GM10266 (cell line): ENCODE results near the gene B3GAT1.
A peak's percentile ranks its signal among the peaks of the same experiment; 100 is the strongest.

Experiments used
- DNase-seq: peaks from one replicate; pipeline ENCODE4 v3.0.0; 2012; ENCODE audit errors: extremely low spot score
- CTCF ChIP-seq: IDR thresholded peaks from 2 replicates; pipeline ENCODE4 v1.5.1; 2012; ENCODE audit warnings: mild to moderate bottlenecking, low read depth; ENCODE audit not compliant: control insufficient read depth, insufficient read depth; ENCODE audit errors: missing control alignments

Gene B3GAT1

DNA sequence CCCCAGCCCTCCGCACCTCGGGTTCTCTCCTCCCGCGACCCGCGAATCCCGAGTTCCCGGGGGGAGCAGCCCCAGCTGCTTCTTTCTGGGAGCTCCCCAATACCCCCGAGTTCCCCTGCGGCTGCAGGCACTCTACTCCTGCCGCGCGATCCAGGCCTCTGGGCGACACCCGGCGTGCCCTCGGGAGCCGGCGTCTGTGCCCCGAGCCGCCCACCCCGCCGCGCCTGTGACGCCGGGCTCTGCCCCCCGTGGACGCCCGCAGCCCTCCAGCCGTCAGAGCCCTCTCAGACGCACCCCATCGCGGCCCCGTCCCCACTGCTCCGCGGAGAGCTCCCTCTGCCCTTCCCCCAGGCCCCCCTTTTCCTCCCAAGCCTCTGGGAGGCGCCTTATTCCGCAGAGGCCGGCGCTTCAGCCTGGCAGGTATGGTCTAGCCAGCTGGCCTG, 79.8 kb downstream of the B3GAT1 start:
- peak; percentile 26 for TF ChIP-seq CTCF

DNA sequence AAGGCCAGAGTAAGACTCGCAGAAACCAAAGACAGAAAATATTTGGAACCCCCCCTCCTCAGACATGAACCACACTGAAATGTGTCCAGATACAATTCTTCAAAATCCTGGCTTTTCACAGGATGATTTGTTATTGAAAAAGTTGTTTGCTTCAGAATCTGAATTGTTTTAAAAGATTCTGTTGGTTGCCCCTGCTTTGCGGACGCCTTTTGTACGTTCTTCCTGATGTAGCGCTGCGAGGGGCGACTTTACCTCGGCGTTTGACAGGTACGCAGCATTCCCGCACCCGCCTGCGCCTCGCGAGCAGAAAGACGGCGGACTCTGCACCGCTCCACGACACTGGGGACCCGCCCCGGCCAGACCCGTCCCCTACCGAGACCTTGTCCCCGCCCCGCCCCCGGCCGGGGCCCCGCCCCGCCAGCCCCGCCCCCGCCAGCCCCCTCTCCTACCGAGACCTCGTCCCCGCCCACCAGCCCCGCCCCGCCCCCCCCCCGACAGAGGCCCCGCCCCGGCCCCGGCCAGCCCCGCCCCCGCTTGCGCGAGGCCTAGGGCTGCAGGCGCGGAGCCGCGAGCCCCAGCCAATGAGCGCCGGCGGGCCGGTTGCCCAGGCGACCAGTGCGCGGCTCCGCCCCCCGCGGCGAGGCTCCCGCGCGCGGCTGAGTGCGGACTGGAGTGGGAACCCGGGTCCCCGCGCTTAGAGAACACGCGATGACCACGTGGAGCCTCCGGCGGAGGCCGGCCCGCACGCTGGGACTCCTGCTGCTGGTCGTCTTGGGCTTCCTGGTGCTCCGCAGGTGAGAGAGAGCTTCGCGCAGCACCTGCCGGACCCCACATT, 80.5 kb downstream of the B3GAT1 start, which contains the start of gene GLB1L2:
Gene GLB1L2 (plus strand): TSS at position 635 of the 835 bp plus-strand sequence. CDS start 74 bp downstream, at position 709.
- peak; percentile 97 for DNase-seq
- no peak for TF ChIP-seq CTCF

More for the DNA sequence above, 79.8 kb downstream of the B3GAT1 start:
- no peak for DNase-seq

GRCh38 chr11:134330611-134331353, 81.3 kb downstream of the B3GAT1 start:
- no peak for TF ChIP-seq CTCF
- no peak for DNase-seq
